H9 (cell line): ENCODE results near the gene ARHGEF33. TPM values are rescaled to one million over a fixed set of nuclear protein-coding genes. Genes with fewer than 3 reads are reported as not detected.

ENCODE experiments used
- DNase-seq: peaks from one replicate; pipeline ENCODE4 v3.0.0-alpha.2; 2017
- H2AFZ ChIP-seq: one replicate; pipeline ENCODE4 v1.6.1; 2013; ENCODE audit warnings: mild to moderate bottlenecking, low read length, control low read depth, moderate library complexity
- H2AK5ac ChIP-seq: 2 replicates; pipeline ENCODE4 v1.6.1; 2013; ENCODE audit warnings: low read length, control low read depth, mixed read lengths; ENCODE audit not compliant: insufficient read length
- H2BK120ac ChIP-seq: one replicate; pipeline ENCODE4 v1.6.1; 2013; ENCODE audit warnings: low read depth, mild to moderate bottlenecking, low read length, control low read depth, inconsistent platforms; ENCODE audit not compliant: poor library complexity, severe bottlenecking
- H2BK12ac ChIP-seq: 2 replicates; pipeline ENCODE4 v1.6.1; 2013; ENCODE audit warnings: low read length, control low read depth, mixed read lengths, low read depth; ENCODE audit not compliant: insufficient read length
- H2BK15ac ChIP-seq: 2 replicates; pipeline ENCODE4 v1.6.1; 2013; ENCODE audit warnings: low read depth, low read length, control low read depth
- H2BK20ac ChIP-seq: one replicate; pipeline ENCODE4 v1.6.1; 2013; ENCODE audit warnings: low read depth, mild to moderate bottlenecking, low read length, control low read depth, inconsistent platforms; ENCODE audit not compliant: poor library complexity, severe bottlenecking
- H2BK5ac ChIP-seq: 2 replicates; pipeline ENCODE4 v1.6.1; 2013; ENCODE audit warnings: low read length, control low read depth, mixed read lengths; ENCODE audit not compliant: insufficient read length
- H3K14ac ChIP-seq: 2 replicates; pipeline ENCODE4 v1.6.1; 2013; ENCODE audit warnings: low read length, control low read depth; ENCODE audit not compliant: insufficient read depth
- H3K18ac ChIP-seq: 2 replicates; pipeline ENCODE4 v1.6.1; 2013; ENCODE audit warnings: low read depth, mild to moderate bottlenecking, mixed read lengths, low read length, control low read depth; ENCODE audit not compliant: insufficient read length
- H3K23ac ChIP-seq: 2 replicates; pipeline ENCODE4 v1.6.1; 2013; ENCODE audit warnings: low read length, control low read depth, mixed read lengths, low read depth; ENCODE audit not compliant: insufficient read length
- H3K23me2 ChIP-seq: 2 replicates; pipeline ENCODE4 v1.6.1; 2013; ENCODE audit warnings: low read depth, mild to moderate bottlenecking, mixed read lengths, low read length, control low read depth; ENCODE audit not compliant: insufficient read length, poor library complexity, severe bottlenecking
- H3K27ac ChIP-seq: 2 replicates; pipeline ENCODE4 v1.5.1; 2013; ENCODE audit warnings: low read length, control low read depth, mixed read lengths, low read depth; ENCODE audit not compliant: insufficient read length
- H3K27me3 ChIP-seq: 2 replicates; pipeline ENCODE4 v1.6.1; 2013; ENCODE audit warnings: low read length, control low read depth, inconsistent platforms; ENCODE audit not compliant: insufficient read depth
- H3K4ac ChIP-seq: 2 replicates; pipeline ENCODE4 v1.6.1; 2013; ENCODE audit warnings: low read depth, mild to moderate bottlenecking, control low read depth, inconsistent platforms, low read length, moderate library complexity
- H3K4me1 ChIP-seq: 2 replicates; pipeline ENCODE4 v1.6.1; 2013; ENCODE audit warnings: low read length, control low read depth, inconsistent platforms; ENCODE audit not compliant: insufficient read depth
- H3K4me2 ChIP-seq: 2 replicates; pipeline ENCODE4 v1.6.1; 2013; ENCODE audit warnings: low read length, control low read depth, mixed read lengths; ENCODE audit not compliant: insufficient read length, insufficient read depth
- H3K56ac ChIP-seq: 2 replicates; pipeline ENCODE4 v1.6.1; 2013; ENCODE audit warnings: low read depth, mild to moderate bottlenecking, mixed read lengths, low read length, control low read depth; ENCODE audit not compliant: insufficient read length
- H3K79me1 ChIP-seq: 2 replicates; pipeline ENCODE4 v1.6.1; 2013; ENCODE audit warnings: low read depth, mild to moderate bottlenecking, moderate library complexity, low read length, control low read depth, inconsistent platforms; ENCODE audit not compliant: insufficient read depth, poor library complexity, severe bottlenecking
- H3K79me2 ChIP-seq: 2 replicates; pipeline ENCODE4 v1.6.1; 2013; ENCODE audit warnings: low read length, control low read depth, inconsistent platforms; ENCODE audit not compliant: insufficient read depth
- H3K9ac ChIP-seq: 2 replicates; pipeline ENCODE4 v1.6.1; 2013; ENCODE audit warnings: low read length, control low read depth, mixed read lengths; ENCODE audit not compliant: insufficient read length; ENCODE audit errors: extremely low read depth
- H3K9me3 ChIP-seq: one replicate; pipeline ENCODE4 v1.6.1; 2013; ENCODE audit warnings: low read depth, low read length, inconsistent platforms; ENCODE audit not compliant: control insufficient read depth
- H3T11ph ChIP-seq: one replicate; pipeline ENCODE4 v1.6.1; 2013; ENCODE audit warnings: mild to moderate bottlenecking, low read length, control low read depth, inconsistent platforms
- H4K20me1 ChIP-seq: one replicate; pipeline ENCODE4 v1.6.1; 2013; ENCODE audit not compliant: control insufficient read depth, insufficient read length, insufficient read depth
- H4K5ac ChIP-seq: 2 replicates; pipeline ENCODE4 v1.6.1; 2013; ENCODE audit warnings: low read depth, mild to moderate bottlenecking, mixed read lengths, low read length, control low read depth; ENCODE audit not compliant: insufficient read length
- H4K8ac ChIP-seq: replicated peaks from 2 replicates; pipeline ENCODE4 v1.6.1; 2013; ENCODE audit warnings: low read length, control low read depth, mixed read lengths, low read depth; ENCODE audit not compliant: insufficient read length
- H4K91ac ChIP-seq: 2 replicates; pipeline ENCODE4 v1.6.1; 2013; ENCODE audit warnings: low read depth, mild to moderate bottlenecking, moderate library complexity, mixed read lengths, low read length, control low read depth; ENCODE audit not compliant: insufficient read length
- H3K27ac Mint-ChIP-seq, 3 experiments: 2 replicates in 2 of 3; 3 replicates in 1 of 3; pipeline ENCODE4 v1.8.0; 2020 to 2021; ENCODE audit warnings: mixed read lengths in 3 of 3, mild to moderate bottlenecking in 1 of 3, moderate library complexity in 1 of 3
- H3K27me3 Mint-ChIP-seq: 2 replicates; pipeline ENCODE4 v1.8.0; 2021; ENCODE audit warnings: low read depth, mild to moderate bottlenecking, moderate library complexity, mixed read lengths
- H3K36me3 Mint-ChIP-seq, 3 experiments: 2 replicates in 2 of 3; 3 replicates in 1 of 3; pipeline ENCODE4 v1.8.0; 2020 to 2021; ENCODE audit warnings: low read depth in 3 of 3, mixed read lengths in 3 of 3; ENCODE audit not compliant: insufficient read depth in 1 of 3
- H3K4me1 Mint-ChIP-seq, 2 experiments: 2 replicates each; pipeline ENCODE4 v1.8.0; 2020; ENCODE audit warnings: mixed read lengths in 2 of 2
- H3K4me3 Mint-ChIP-seq, 2 experiments: 2 replicates in 1 of 2; 3 replicates in 1 of 2; pipeline ENCODE4 v1.8.0; 2020 to 2021; ENCODE audit warnings: mild to moderate bottlenecking in 2 of 2, mixed read lengths in 2 of 2, moderate library complexity in 1 of 2
- H3K9me3 Mint-ChIP-seq, 2 experiments: 2 replicates in 1 of 2; 3 replicates in 1 of 2; pipeline ENCODE4 v1.8.0; 2020; ENCODE audit warnings: mild to moderate bottlenecking in 2 of 2, mixed read lengths in 2 of 2, moderate library complexity in 1 of 2
- CTCF ChIP-seq: fragments of 200-600 bp; sonication (generic); conservative IDR thresholded peaks from 3 replicates; pipeline ENCODE4 v1.8.0; 2021; ENCODE audit warnings: antibody characterized with exemption, mild to moderate bottlenecking
- WGBS: extraction: QIAGEN DNeasy Blood & Tissue Kit; methylation state at CpG from one replicate; pipeline ENCODE4 v1.1.7; 2013; ENCODE audit warnings: missing lambda C conversion rate, low lambda C conversion rate, mixed read lengths; ENCODE audit not compliant: insufficient read length; ENCODE audit errors: extremely low coverage; 5-methylcytosine and 5-hydroxymethylcytosine counted together
- total RNA-seq: library from RNA; stranded (reverse); gene quantifications from 2 replicates; pipeline ENCODE4 v1.2.1, GENCODE V29; 2021

The ARHGEF33 gene
- total RNA-seq, 1 experiment from 2014 or later: 0.92 TPM

GRCh38 chr2:39007875-39008504 is 118.3 kb downstream of the ARHGEF33 start:
- H3K23ac ChIP-seq: no peak overlapping the region
- no peak overlapping the region for H3K14ac ChIP-seq
- Mint-ChIP-seq H3K4me1 (peaks cover 9 to 15% of the 10 kb centered on the region in 2 experiments), H3K9me3 (no peaks in the 10 kb centered on the region), H3K36me3 (peaks cover 5 to 36% (median 30%) of the 10 kb centered on the region in 3 experiments; a peak in 6 of 7 replicates), H3K4me3 (no peak overlapping the region), H3K27ac (peak overlapping the region in 2 of 3 experiments; percentile 55 to 83; a peak in 3 of 7 replicates), H3K27me3 (no peaks in the 10 kb centered on the region)
- H4K20me1 ChIP-seq: no peaks in the 10 kb centered on the region
- H4K5ac ChIP-seq: no peak overlapping the region
- no peak overlapping the region for H2BK5ac ChIP-seq
- H3K18ac ChIP-seq: no peak overlapping the region
- no peak overlapping the region for H3K4me2 ChIP-seq
- no peaks in the 10 kb centered on the region for H3K79me2 ChIP-seq
- H3K4ac ChIP-seq: no peak overlapping the region
- H3K27me3 ChIP-seq: no peaks in the 10 kb centered on the region
- H2AK5ac ChIP-seq: no peak overlapping the region
- H3K79me1 ChIP-seq: no peaks in the 10 kb centered on the region
- peak; percentile 39 for DNase-seq
- H4K8ac ChIP-seq: no peak overlapping the region
- H3K56ac ChIP-seq: no peak overlapping the region
- no peak overlapping the region for H4K91ac ChIP-seq
- H2BK120ac ChIP-seq: no peak overlapping the region
- WGBS: no CpG with 5 or more reads among the region's 5 CpGs
- no peak overlapping the region for H2AFZ ChIP-seq
- no peak overlapping the region for H2BK12ac ChIP-seq
- H3K9me3 ChIP-seq: no peaks in the 10 kb centered on the region
- H3K4me1 ChIP-seq: no peaks in the 10 kb centered on the region
- no peak overlapping the region for H3T11ph ChIP-seq
- no peak overlapping the region for H3K9ac ChIP-seq
- H2BK15ac ChIP-seq: no peak overlapping the region
- 0 out of 3 replicates have a peak, but pooled peaks have one; percentile 20 for TF ChIP-seq CTCF
- no peak overlapping the region for H2BK20ac ChIP-seq
- H3K27ac ChIP-seq: no peak overlapping the region
- H3K23me2 ChIP-seq: no peaks in the 10 kb centered on the region
